Upper lobe of left lung (tissue), 6 donors: ENCODE data around the gene LPGAT1. TPM values are rescaled to one million over a fixed set of nuclear protein-coding genes. Genes with fewer than 3 reads are reported as not detected.
"Not testable (repeated sequence)": the region's sequence is repeated elsewhere in the genome, so short reads cannot be mapped to it uniquely, and the experiment has no call there.

ENCODE experiments used
- ATAC-seq, 2 donors: fragments of 200-7000 bp; cut with Tn5 transposase; one replicate each; pipeline ENCODE4 v1.9.1; 2022; ENCODE audit warnings: mild to moderate bottlenecking in 2 of 2, moderate library complexity in 2 of 2; ENCODE audit not compliant: low FRiP score in 2 of 2
- DNase-seq, 2 donors: peaks; one replicate each; pipeline ENCODE4 v3.0.0-alpha.2; 2019 to 2020
- H3K27ac ChIP-seq, 4 donors: fragments of 200-600 bp; sonication (generic); one replicate each; pipeline ENCODE4 v1.5.1; 2016 to 2019
- H3K27me3 ChIP-seq, 4 donors: fragments of 200-600 bp; sonication (generic); one replicate each; pipeline ENCODE4 v1.5.1; 2017 to 2019
- H3K36me3 ChIP-seq, 4 donors: fragments of 200-600 bp; sonication (generic); one replicate each; pipeline ENCODE4 v1.5.1; 2016 to 2019
- H3K4me1 ChIP-seq, 4 donors: fragments of 200-600 bp; sonication (generic); one replicate each; pipeline ENCODE4 v1.5.1; 2018 to 2019
- H3K4me3 ChIP-seq, 4 donors: fragments of 200-600 bp; sonication (generic); one replicate each; pipeline ENCODE4 v1.5.1; 2017 to 2019; ENCODE audit warnings: mild to moderate bottlenecking in 2 of 4, moderate library complexity in 1 of 4
- H3K9me3 ChIP-seq, 4 donors: fragments of 200-600 bp; sonication (generic); one replicate each; pipeline ENCODE4 v1.5.1; 2018 to 2019
- CTCF ChIP-seq, 6 experiments: fragments of 450-650 bp in 4 of 6; fragments of 200-600 bp in 2 of 6; sonication (generic) in 2 of 6; IDR thresholded peaks; one replicate each; pipeline ENCODE4 v1.5.1; 2016 to 2019; ENCODE audit warnings: antibody characterized with exemption in 6 of 6
- EP300 ChIP-seq, 4 donors: sonication (generic); formaldehyde crosslinking; IDR thresholded peaks; one replicate each; pipeline ENCODE4 v1.5.1; 2017; ENCODE audit warnings: antibody characterized with exemption in 4 of 4, control low read depth in 2 of 4
- POLR2A ChIP-seq, 4 donors: fragments of 450-650 bp; IDR thresholded peaks; one replicate each; pipeline ENCODE4 v1.5.1; 2016 to 2017; ENCODE audit warnings: antibody characterized with exemption in 4 of 4, mild to moderate bottlenecking in 2 of 4
- POLR2AphosphoS5 ChIP-seq, 2 donors: sonication (generic); formaldehyde crosslinking; IDR thresholded peaks; one replicate each; pipeline ENCODE4 v1.5.1; 2017; ENCODE audit warnings: antibody characterized with exemption in 2 of 2
- WGBS, 2 donors: methylation state at CpG; one replicate each; pipeline ENCODE4 v1.1.5; 2017 to 2018; 5-methylcytosine and 5-hydroxymethylcytosine counted together
- total RNA-seq, 6 donors: library from RNA; depleted of rRNA in 4 of 6; stranded (reverse); fragments of >200 nt in 4 of 6; gene quantifications; one replicate each; pipeline versions ENCODE4 v1.1.0 to v1.2.1, GENCODE V29; 2016 to 2021
- donor health status: DM: no; HTN: no; CAD: no; lungs with moderate emphysema.
- donor health status: DM: no; HTN: yes; CAD: no; lungs with severe emphysema.

Gene LPGAT1
- total RNA-seq, 6 donors from 2014 or later: 21.0 to 47.8 (median 33.1) TPM

- 76 to 81% methylated on average over 4 of the region's 4 CpGs for WGBS, 2 donors
- Histone ChIP-seq H3K4me3 (no peak overlapping the region), H3K36me3 (no peaks in the 10 kb centered on the region), H3K27me3 (no peaks in the 10 kb centered on the region), H3K9me3 (no peaks in the 10 kb centered on the region), H3K27ac (no peak overlapping the region), H3K4me1 (no peaks in the 10 kb centered on the region)
- DNase-seq (no peak), ATAC-seq (no peak)
- TF ChIP-seq POLR2A (IDR thresholded peaks at IDR 0.05) (no peak), POLR2AphosphoS5 (IDR thresholded peaks at IDR 0.05) (no peak), EP300 (IDR thresholded peaks at IDR 0.05) (no peak), CTCF (IDR thresholded peaks at IDR 0.05) (no peak)
These were observed 104.0 kb downstream of the LPGAT1 start for GRCh38 chr1:211726467-211726995.

GRCh38 chr1:211724687-211725196 is 105.8 kb downstream of the LPGAT1 start:
- WGBS, 2 donors: 83 to 84% methylated on average over 11 of the region's 11 CpGs
- Histone ChIP-seq H3K27ac (no peak overlapping the region), H3K4me3 (no peak overlapping the region), H3K36me3 (no peaks in the 10 kb centered on the region), H3K4me1 (no peaks in the 10 kb centered on the region), H3K27me3 (no peaks in the 10 kb centered on the region), H3K9me3 (no peaks in the 10 kb centered on the region)
- DNase-seq: no peak
- no peak for ATAC-seq
- TF ChIP-seq POLR2A (IDR thresholded peaks at IDR 0.05) (no peak), EP300 (IDR thresholded peaks at IDR 0.05) (no peak), POLR2AphosphoS5 (IDR thresholded peaks at IDR 0.05) (no peak), CTCF (IDR thresholded peaks at IDR 0.05) (no peak)

GRCh38 chr1:211723273-211723672 is 107.3 kb downstream of the LPGAT1 start:
- no peaks in the 10 kb centered on the region for H3K36me3 ChIP-seq
- no peaks in the 10 kb centered on the region for H3K27me3 ChIP-seq
- 67 to 70% methylated on average over 5 of the region's 5 CpGs for WGBS, 2 donors
- no peaks in the 10 kb centered on the region for H3K4me1 ChIP-seq
- no peak for DNase-seq
- H3K27ac ChIP-seq: no peak overlapping the region
- no peaks in the 10 kb centered on the region for H3K9me3 ChIP-seq
- TF ChIP-seq CTCF (IDR thresholded peaks at IDR 0.05) (no peak), POLR2A (IDR thresholded peaks at IDR 0.05) (no peak), POLR2AphosphoS5 (IDR thresholded peaks at IDR 0.05) (no peak), EP300 (IDR thresholded peaks at IDR 0.05) (no peak)
- ATAC-seq: no peak
- H3K4me3 ChIP-seq: no peak overlapping the region

GRCh38 chr1:211722277-211723175 is 108.0 kb downstream of the LPGAT1 start:
- WGBS, 2 donors: 83 to 84% methylated on average over 6 of the region's 6 CpGs

GRCh38 chr1:211716555-211716954 is 114.0 kb downstream of the LPGAT1 start:
- H3K27me3 ChIP-seq, DNase-seq, H3K27ac ChIP-seq, ATAC-seq, H3K9me3 ChIP-seq, H3K4me1 ChIP-seq, H3K4me3 ChIP-seq, H3K36me3 ChIP-seq: not testable (repeated sequence)
- WGBS, 2 donors: 92% methylated on average over 4 of the region's 4 CpGs

More at GRCh38 chr1:211722277-211723175, 108.0 kb downstream of the LPGAT1 start:
- H3K4me3 ChIP-seq: no peak overlapping the region
- no peak overlapping the region for H3K27ac ChIP-seq
- ATAC-seq (no peak), DNase-seq (no peak)
- no peaks in the 10 kb centered on the region for H3K4me1 ChIP-seq
- no peaks in the 10 kb centered on the region for H3K9me3 ChIP-seq
- H3K27me3 ChIP-seq: no peaks in the 10 kb centered on the region
- no peaks in the 10 kb centered on the region for H3K36me3 ChIP-seq
- TF ChIP-seq POLR2A (IDR thresholded peaks at IDR 0.05) (no peak), EP300 (IDR thresholded peaks at IDR 0.05) (no peak), CTCF (IDR thresholded peaks at IDR 0.05) (no peak), POLR2AphosphoS5 (IDR thresholded peaks at IDR 0.05) (no peak)
